HUDEP-2 (cell line): ENCODE data around the gene LZTR1.
A peak's percentile ranks its signal among the peaks of the same experiment; 100 is the strongest.
"Not testable (repeated sequence)": the region's sequence is repeated elsewhere in the genome, so short reads cannot be mapped to it uniquely, and the experiment has no call there.

Source experiments
- DNase-seq, 76 experiments: peaks; one replicate each; lab custom pipeline; 2025; ENCODE audit not compliant: unreplicated experiment in 76 of 76; lab: John Stamatoyannopoulos, UW

Gene LZTR1

DNA sequence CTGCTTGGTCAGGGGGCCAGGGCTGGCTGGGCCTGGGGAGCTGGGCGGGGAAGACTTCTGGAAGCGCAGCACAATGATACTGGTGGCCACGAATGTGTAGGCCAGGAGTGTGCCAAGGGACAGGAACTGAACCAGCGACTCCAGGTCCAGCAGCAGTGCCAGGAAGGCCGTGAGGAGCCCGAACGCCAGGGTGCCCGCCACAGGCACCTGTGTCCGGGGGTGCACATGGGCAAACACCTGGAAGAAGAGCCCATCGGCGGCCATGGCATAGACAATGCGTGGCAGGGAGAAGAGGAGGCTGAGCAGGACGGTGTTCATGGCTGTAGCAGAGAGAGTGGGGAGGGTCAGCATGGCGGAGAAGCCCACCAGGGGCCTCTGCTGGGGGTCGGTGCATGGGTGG is 47.9 kb downstream of the LZTR1 start:
- no peak for DNase-seq

DNA sequence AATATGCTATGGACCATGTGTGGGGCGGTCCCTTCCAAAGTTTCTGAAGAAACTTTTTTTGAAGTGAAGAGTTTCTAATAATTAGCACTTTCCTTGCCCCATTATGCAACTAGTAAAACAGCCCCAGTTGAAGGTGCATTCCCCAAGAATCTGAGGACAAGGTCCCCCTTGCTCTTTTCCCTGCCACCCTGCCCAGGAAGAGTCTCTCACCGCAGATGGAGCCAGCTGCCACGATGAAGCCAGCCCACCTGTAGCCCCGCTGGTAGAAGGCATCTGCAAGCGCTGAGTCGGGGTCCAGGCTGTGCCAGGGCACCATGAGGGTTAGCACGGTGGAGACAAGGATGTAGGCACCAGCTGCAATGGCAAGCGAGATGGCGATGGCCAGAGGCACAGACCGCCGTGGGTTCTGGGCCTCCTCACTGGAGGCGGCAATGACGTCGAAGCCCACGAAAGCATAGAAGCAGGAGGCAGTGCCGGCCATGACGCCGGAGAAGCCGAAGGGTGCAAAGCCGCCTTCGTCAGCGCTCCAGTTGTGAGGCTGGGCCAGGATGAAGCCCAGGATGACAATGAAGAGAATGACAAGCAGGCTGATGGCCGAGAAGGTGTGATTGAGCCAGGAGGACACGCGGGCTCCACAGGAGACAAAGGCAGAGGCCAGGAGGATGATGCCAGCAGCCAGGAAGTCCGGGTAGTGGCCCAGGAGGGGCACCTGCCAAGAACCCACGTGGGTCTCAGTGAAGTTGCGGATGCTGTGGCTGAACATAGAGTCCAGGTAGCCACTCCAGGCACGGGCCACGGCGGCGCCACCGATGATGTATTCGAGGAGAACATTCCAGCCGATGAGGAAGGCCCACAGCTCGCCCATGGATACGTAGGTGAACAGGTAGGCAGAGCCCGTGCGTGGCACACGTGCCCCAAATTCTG is 48.8 kb downstream of the LZTR1 start:
- no peak for DNase-seq

DNA sequence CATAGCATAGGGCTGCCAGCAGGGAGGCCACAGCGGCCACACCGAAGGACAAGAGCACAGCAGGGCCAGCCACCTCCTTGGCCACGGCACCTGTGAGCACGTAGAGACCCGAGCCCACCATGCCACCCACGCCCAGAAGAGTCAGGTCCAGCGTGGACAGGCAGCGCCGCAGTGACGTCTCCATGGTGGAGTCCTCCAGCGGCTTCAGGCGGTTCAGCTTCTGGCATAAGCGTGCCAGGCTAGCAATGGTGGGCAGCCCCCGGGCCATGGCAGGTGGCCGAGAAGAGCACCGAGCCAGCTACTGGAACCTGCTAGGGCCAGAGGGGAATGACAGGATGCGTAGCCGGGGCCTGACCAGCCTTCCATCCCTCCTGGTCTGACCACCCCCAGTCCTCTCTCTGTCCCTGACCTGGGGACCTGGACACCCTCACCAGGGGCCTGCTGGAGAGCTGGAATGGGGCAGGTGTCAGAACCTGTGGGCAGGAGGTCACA is 49.5 kb downstream of the LZTR1 start:
- no peak for DNase-seq

DNA sequence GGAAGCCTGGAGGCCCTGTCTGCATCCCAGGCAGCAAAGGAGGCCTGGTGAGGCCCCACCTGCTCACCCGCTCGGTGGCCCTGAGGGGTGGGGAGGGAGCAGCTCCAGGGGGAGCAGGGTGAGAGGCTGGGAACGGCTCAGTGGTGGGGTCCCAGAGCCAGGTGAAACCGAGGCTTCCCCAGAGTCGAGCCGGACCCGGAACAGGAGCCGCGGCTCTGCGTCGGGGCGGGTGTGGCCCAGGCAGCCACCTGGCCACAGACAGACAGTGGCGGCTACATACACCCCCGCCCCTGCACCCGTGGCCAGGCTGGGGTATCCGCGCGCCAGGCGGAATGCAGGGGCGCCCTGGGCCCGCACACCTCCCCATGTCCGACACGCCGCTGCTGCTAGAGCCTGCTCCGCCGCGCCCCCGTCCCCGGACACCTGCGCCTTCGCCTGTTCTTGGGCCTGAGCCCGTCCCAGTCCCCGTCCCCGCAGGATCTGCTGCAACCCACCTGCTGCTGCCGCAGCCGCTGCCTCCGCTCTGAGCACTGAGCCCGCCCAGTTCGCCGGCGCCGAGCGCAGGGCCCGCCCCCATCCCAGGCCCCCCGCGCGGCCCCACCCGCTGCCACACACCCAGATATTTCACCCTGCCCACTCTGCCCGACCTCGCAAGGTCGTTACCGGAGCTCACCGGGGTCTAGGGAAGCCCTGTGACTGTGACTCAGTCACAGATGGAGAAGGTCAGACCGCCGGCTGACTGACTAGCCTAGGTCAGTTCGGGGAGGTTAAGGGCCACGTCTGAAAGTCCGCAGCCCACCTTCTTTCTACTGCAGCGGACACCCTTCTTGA is 50.2 kb downstream of the LZTR1 start, which contains the start of gene SLC7A4:
Gene SLC7A4 (minus strand): TSS at position 525 of the 831 bp plus-strand sequence. CDS start 749 bp downstream, outside the sequence.
- DNase-seq: no peak

DNA sequence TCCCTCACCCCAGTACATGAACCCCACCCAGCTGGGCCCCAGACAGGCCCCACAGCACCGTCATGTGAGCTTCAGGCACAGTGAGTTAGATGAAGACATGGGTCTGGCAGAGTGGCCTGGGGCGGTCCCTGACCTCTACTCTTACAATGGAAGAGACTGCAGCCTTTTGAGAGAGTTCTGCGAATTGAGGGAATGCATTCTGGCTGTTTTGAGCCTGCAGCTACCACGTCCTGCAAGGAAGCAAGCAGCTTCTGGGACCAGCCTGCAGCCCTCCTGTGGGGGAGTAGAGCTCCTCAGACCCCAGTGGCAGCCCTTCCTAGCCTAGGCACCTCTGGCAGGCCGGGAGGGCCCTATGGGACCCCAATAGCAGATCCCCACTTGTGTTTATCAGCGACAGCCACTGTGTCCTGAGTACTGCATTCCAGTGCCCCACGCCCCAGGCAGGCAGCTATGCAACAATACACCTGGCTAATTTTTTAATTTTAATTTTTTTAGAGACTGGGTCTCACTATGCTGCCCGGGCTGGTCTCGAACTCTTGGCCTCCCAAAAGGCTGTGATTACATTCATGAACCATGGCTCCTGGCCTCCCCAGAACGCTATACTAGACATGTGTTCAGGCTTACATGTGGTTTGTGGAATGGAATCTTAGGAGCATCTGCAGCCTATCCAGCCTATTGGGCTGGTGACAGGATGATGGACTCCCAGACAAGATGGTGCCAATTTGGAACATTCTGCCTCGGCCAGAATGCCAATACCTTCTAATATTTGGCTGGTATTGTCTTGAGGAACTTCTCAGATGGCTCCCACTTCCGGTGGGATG is 51.0 kb downstream of the LZTR1 start:
- DNase-seq: no peak

DNA sequence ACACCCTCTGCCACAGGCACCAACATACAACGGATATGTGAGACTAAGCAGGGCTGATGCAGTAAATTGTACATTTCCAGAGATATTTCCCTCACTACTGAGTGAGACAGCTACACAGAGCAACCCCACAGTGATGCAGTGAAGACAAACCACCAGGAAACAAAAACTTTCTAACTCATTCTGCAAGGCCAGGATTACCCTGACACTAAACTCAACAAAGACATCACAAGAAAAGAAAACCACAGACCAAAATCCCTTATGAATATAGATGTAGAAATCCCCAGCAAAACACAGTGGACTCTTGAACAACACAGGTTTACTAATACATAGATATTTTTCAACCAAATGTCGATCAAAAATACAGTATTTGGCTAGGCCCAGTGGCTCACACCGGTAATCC is 51.8 kb downstream of the LZTR1 start:
- no peak for DNase-seq

DNA sequence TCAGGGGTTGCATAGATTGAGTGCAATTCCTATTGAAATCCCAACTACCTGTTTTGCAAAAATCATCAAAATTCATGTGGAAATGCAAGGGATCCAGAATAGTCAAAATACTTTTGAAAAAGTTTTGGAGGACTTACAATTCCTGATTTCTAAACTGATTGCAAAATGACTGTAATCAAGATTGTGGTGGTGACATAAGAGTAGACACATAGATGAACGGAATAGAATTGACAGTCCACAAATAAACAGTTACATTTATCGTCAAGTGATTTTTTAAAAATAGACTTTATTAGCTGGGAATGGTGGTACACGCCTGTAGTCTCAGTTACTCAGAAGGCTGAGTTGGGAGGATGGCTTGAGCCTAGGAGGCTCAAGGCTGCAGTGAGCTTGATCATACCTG is 52.9 kb downstream of the LZTR1 start:
- DNase-seq: no peak

DNA sequence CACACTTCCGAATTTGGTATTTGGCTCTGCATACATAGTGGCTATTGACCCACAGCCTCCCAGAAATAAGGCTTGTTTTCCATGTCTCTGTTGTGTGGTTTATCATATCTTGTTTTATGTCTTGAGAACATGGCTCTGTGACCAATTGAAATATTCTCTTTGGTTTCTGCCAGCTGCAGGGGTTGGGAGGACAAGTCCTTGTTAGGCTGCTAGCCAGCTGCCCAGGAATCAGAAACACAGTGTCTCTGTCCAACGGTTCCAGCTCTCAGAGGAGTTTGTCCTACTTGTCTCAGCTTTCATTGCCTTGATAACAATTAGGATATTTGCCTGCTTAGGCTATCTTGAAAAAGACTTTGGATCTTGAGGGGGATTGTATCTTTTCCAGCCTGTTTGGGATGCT is 56.3 kb downstream of the LZTR1 start:
- no peak for DNase-seq

DNA sequence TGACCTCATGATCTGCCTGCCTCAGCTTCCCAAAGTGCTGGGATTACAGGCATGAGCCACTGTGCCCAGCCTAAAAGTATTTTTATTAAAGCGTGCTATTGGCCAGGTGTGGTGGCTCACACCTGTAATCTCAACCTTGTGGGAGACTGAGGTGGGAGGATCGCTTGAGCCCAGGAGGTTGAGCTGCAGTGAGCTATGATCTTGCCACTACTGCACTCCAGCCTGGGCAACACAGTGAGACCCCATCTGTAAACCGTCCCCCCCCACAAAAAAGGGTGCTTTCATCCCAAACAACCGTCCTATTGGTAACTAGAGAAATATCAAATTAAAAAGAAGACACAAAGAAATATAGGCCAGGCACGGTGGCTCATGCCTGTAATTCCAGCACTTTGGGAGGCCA is 57.1 kb downstream of the LZTR1 start:
- not testable (repeated sequence) for DNase-seq

DNA sequence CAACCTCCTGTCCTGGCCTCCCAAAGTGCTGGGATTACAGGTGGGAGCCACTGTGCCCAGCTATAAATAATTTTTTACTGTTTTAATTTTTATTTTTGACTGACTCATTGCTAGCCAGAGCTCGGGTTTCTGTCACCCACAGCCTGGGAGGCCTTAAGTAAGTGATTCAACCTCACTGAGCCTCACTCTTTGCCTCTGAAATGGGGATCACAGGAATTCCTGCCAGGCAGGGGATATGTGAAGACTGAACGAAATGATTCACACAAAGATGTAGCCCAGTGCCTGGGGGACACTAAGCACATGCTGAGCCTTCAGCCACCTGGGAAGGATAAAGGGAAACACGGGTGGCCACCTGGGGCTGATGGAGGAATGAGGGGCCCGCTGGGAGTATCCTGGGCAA is 59.8 kb downstream of the LZTR1 start:
- DNase-seq: no peak

DNA sequence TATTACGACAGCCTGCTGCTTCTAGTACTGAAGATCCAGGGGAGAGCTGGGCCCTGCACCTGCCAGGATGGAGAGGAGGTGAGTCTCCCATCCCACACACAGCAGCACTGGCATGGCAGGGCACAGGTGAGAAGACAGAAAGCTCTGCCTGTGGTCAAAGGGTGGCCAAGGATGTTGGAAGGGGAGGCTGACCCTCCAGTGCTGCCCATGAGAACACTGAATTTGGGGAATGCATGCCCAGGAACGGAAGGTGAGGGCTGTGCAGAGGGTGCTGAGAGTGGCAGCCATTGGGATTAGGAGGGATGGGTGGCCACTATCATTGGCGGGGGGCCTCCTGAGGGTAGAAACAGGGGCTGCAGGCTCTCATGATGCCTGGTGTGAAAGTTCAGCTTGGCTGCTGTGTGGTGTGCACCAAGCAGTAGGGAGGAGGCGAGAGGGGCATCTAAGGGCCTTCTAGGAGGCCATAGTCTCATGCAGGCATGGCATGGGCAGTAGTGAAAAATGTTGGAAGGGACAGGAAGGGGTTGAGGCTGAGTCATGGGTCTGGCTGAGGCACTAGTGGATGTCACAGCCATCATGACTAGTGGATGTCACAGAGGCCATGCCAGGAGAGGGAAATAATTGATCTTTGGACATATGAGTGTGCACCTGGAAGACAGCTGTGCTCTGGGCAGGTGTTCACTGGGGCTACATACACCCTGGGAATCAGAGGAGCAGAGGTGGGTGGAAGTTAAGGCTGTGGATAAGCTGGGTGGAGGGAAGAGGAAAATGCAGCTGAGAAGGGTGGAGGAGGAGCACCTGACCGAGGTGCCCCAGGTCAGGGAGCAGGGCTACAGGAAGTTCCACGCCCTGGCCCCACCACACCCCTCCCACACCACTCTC is 61.1 kb downstream of the LZTR1 start:
- DNase-seq: no peak

DNA sequence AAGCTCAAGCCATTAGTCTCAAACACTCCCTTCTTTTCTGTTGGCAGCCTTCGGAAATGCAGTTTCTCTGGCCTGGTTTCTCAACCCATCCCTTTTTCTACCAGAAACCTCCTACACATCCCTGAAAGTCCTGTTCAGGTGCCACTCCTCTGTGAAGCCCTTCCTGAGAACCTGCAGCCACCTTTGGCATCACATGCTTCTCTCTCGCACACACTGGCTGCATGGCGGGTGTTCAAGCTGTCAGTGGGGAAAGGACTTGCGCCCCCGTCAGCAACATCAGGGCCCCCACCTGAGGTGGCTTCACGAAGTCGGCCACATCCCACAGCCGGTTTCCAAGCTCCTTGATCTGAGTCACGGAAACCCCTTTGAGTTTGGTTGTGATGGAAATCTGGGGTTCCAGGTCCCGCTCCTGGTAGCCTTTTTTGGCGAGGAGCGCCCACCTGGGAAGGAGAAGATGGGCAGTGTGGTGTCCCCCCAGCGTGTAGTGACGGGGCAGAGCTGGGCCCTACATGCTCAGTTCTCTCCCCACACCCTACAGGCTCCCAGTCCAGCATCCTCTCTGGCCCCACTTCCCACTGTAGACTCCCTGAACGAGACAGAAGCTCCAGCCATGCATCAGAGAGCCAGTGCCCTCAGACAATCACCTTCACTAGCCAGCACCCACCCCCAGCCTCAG is 61.9 kb downstream of the LZTR1 start:
- DNase-seq: no peak

DNA sequence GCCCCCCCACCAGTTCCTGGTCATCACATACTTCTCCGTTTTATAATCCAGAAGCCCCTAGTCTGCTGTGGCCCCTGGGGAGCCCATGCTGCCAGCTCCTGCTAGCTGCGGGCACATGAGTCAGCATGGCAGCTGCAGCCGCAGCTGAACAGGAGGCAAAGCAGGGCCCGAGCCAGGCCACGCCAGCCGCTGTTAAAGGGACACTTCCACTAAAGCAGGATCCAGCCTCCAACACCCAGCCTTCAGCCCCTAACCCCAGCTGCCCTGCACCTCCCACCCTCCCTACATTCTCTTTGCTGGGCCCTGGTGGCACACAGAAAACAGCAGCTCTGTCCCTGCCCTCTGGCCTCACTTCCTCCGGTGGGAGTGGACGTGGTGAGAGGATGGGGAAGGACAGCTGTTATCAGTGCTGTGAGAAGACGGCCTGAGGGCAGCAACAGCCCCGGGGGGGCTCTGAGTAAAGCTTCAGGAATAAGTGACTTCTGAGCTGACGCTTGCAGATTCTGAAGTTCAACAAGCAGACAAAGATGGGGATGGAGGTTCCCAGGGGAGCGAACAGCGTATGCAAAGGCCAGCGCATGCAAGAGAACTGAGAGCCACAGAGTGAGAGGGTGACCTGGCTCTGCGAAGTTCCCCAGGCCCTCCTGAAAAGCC is 63.0 kb downstream of the LZTR1 start:
- peak in 2 of 76 experiments; percentile 9 to 10 for DNase-seq

DNA sequence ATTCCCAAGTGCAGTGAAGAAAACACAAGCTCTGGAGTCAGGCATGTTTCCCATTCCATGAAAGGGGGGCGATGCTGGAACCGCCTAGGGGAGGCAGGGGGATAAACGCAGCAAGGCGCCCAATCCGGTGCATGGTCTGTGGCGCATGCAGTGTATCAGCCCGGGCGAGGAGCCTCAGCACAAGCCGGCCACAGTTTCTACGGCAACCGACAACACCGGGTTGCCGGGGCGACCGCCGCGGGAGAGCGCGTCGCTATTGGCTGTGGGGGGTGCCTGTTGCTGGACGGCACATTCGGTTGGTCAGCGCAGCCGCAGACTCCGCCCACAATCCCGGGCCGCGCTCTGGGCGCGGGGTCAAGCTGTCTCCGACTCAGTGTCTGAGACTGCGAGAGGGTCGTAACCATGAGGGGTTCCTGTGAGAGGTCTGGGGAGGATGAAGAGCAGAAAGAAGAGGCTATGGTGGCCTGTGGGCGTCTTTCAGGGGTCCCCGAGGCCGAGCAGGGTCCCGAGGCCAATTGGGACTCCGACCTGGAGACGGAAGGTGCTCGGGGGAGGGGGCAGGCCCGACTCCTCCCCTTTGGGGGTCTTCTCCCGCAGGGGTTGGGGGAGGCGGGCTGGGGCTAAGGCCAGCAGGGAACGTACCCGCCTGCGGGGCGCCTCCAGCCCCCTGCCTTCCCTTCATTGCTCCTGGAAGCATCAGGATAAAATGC is 63.6 kb downstream of the LZTR1 start, which contains the start of gene LRRC74B:
Gene LRRC74B (plus strand): TSS at position 362 of the 710 bp plus-strand sequence. CDS start 41 bp downstream, at position 403.
- DNase-seq: peak in 59 of 76 experiments; percentile 3 to 78 (median 43)

DNA sequence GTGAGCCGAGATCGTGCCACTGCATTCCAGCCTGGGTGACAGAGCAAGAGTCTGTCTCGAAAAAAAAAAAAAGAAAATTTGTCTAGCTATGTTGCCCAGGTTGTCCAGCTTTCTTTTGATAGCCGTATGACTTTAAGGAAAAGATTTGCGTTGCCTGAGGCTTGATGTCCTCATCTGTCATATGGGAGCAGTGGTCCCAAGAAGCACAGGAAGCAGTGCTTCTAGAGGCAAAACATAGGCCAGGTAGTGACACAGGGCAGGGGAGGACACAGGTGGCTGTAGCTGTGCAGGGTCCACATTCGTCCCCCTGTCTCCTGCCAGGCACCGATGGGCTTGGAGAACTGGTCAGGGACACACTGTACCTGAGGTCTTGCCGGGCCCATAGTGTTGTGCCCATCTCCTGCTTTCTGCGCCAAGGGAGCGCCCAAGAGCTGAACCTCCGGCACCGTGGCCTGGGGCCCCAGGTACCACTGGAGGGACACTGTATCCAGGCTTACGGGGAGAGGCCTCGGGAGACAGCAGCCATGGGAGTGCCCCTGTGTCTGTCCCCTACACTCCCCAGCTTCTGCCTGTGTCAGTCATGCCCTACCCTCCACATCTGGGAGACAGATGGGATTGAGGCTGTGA is 65.1 kb downstream of the LZTR1 start:
- no peak for DNase-seq

DNA sequence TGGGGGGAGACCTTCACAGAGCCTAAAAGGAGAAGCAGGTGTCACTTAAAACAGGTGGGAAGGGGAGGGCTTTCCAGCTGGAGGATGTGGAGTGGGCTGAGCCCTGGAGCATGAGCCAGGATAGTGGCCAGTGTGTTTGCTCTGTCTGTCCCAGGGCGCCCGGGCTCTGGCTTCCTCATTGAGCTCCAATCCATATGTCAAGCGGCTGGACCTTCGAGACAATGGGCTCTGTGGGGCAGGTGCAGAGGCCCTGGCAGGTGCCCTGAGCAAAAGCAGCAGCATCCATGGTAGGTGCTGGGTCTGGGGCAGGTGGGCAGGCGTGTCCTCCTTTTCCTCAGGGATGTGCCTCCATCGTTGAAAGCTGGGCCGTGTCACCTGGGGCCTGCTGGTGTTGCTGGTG is 65.6 kb downstream of the LZTR1 start:
- DNase-seq: no peak

DNA sequence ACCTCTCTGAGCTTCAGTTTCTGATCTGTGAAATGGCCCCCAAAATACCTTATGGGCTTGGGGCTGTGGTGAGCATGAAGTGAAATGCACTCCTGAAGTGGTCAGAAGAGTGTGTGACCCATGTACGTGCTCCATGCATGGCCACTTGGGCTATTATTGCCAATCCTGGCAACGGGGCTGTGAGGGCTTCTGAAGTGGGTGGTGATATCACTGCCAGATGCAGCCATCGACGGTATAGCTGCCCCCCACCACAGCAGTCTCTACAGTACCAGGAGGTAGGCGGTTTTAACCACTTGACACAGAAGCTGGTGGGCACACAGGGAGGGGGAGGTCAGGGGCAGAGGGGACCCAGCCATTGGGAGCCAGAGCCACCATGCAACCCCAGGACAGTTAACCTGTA is 66.4 kb downstream of the LZTR1 start:
- not testable (repeated sequence) for DNase-seq
